GM19324 (cell line): ENCODE measurements around the gene TPSAB1.

Experiments used
- ATAC-seq: cut with Tn5 transposase; IDR thresholded peaks from one replicate; pipeline ENCODE4 v1.9.1; 2021; ENCODE audit warnings: mild to moderate bottlenecking, moderate library complexity; ENCODE audit not compliant: unreplicated experiment, low FRiP score

The TPSAB1 gene

DNA sequence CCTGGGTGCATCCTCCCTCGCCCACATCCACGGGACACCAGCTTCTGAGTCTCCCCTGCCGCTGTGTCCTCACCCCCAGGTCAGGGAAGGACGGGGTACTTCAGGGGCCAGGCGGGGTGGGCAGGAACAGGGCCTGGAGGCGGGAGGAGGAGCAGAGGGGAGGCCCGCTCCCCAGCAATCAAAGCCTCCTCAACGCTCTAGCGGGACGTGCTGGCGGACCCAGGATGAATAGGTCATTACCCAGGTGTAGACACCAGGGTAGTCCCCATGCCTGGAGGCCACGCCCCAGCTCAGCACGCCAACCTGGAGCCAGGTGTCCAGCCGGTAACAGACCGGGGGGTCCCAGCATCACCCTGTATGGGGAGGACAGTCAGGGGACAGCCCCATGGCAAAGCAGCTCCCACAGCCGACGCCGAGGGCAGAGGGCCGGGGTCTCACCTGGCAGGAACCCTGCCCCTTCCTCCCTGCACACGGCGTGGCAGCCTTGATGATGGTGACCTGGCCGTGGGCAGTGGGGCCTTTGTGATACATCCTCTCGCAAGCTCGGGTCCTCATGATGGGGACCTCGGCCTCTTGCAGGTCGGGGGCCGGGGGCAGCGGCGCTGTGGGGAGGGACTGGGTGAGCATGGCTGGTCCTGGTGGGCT lies 39.6 kb downstream of the TPSAB1 start:
- no peak for ATAC-seq

DNA sequence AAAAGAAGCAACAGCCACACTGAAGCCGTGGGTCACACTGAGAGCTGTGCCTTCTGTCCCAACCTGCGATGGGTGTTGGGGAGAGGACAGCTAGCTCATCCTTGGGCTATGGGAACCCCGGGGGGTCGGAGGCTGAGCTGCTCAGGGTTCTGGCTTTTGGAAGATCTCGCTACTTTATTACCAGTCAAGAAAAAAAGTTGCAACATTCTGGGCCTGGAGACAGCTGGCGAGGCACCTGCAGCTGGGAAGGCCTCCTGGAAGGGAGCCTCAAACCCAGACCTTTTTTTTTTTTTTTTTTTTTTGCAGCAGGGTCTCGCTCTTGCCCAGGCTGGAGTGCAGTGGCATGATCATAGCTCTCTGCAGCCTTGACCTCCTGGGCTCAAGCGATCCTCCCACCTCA lies 40.3 kb downstream of the TPSAB1 start:
- no peak for ATAC-seq

DNA sequence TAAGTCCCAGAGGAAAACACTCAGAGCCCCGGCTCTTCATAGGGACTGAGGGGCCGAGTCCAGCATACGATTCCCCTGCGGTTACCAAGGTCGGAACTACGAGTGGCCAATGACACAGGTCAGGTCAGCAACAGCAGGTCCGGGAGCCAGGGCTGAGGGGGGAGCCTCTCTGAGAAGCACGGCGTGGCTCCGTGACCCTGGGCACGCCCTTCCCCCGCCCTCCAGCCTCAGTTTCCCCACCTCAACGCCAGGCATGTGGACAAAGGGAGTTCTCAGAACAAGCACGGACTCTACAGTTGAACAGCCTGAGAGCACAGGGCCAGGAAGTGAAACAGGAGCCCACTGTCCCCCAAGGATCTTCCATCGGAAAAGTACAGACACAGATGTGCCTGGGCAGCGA lies 41.0 kb downstream of the TPSAB1 start:
- no peak for ATAC-seq

DNA sequence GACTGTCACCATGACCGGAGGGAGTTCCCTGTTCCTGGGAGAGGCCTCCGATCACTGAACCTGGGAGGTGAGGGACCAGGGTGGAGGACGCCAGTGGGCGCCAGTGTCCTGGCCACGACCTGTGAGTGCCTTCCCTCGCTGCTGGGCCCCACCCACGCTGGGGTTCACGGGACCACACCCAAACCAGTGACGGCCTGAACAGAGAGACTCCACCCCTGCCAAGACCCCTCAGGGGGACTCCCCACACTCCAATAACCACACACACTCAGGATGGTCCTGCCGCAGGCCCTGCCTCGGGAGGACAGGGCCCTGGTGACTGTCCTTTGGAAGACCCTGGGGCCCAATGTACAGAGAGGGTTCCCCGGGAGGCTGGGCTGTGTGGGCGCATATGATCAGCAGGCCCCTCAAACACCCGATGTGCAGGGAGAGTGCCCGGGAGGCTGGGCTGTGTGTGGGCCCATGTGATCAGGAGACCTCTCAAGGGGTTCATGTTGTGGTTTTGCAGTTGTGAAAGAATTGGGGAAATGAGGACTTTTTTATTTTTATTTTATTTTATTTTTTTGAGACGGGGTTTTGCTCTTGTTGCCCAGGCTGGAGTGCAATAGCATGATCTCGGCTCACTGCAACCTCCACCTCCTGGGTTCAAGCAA lies 41.9 kb downstream of the TPSAB1 start:
- no peak for ATAC-seq

DNA sequence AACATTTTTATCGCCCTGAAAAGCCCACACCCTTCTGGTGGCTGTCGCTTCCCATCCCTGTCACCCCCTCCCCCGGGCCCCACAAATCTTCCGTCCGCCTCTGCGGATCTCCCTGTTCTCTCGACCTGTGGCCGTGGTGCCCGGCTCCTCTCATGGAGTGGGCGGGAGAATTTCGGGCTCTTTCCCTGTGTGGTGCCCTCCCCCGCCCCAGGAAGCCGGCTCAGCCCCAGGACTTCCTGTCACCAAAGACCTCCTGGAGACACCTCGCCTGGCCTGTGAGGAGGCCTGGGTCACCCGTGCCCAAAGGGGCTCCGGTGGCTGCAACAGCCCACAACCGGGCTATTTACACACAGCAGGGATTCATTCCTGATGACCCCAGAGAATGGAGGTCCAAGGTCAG lies 42.8 kb downstream of the TPSAB1 start:
- no peak for ATAC-seq

DNA sequence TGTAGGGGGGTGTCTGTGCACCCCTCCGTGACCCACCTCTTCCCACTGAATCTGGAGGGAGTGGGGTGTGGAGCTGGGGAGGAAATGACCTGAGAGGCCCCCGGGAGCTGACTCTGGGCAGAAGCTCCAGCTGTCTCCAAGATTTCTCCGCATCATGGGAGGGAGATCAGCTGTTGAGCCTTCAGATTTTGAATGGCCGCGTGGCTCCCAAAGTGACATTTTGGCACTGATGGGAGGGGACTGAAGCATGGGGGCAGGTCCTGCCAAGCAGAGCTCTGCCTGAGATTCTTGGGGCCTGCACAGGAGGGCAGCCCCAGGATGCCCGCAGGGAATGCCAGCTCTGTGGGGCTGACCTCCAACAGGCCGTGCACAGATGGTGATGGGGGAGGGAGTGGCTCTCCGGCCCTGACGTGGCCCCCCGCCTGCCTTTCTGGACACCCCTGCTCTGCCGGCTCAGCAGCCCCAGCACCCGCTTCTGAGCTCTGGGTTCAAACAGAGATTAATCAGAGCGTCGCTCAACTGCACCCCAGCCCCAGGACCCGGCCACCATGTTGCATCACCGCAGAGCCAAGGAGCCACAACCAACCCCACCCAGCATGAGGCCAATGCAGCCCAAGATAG lies 43.6 kb downstream of the TPSAB1 start:
- ATAC-seq: no peak

DNA sequence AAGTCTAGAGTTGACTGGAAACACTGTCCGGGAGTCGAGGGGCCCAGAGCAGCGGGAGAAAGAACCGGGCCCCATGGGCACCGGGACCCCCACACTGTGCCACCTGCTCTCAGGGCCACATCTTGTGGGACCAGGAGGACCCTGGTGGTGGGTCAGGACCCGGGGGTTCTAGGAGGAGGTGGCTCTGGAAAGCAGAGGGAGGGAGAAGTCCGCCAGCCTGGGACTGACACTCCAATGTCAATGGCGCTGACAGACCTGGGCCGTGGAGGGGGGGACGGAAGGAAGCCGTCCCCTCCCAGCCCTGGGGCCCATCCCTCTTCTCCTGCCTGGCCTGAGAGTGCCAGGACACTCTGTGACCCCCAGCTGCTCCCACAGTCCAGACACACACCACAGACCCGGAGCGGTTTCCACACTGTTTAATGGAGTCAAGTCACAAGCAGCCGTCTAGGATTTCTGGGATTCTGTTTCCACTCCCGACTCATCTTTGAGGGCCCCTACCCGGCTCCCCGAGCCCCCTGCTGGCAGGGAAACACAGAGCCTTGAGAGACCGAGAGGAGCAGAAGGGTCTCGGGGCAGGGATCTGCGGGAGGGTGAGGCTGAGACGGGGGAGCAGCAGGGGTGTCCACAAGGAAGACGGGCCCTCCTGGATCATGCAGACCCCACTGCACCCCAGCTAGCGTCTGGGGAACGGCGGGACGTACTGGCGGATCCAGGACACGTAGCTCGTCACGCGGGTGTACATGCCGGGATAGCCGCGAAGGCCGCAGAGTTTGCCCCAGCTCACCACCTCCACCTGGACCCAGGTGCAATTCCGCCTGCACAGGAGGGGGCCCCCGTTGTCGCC lies 45.4 kb downstream of the TPSAB1 start:
- no peak for ATAC-seq

DNA sequence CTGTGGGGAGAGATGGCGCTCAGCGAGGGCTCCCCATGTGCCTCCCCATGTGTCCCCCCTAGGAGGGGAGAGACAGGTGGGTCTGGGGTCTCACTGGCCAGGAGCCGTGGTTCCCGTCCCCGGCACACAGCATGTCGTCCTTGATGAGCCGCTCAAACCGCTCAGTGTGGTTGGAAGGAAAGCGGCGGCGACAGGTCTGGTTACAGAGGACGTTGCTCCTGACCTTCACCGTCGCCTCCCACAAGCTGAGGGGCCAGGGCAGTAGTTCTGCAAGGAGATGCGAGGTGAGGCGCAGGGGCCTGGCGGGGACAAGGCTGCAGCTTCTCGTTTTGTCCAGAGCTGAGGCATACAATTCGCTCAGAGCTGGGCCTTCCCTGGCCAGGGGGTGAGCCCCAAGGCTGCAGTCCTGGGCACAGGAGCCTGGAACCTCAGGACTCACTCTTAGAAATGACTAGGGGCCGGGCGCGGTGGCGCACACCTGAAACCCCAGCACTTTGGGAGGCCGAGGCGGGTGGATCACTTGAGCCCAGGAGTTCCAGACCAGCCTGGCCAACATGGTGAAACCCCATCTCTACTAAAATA lies 46.1 kb downstream of the TPSAB1 start:
- no peak for ATAC-seq

DNA sequence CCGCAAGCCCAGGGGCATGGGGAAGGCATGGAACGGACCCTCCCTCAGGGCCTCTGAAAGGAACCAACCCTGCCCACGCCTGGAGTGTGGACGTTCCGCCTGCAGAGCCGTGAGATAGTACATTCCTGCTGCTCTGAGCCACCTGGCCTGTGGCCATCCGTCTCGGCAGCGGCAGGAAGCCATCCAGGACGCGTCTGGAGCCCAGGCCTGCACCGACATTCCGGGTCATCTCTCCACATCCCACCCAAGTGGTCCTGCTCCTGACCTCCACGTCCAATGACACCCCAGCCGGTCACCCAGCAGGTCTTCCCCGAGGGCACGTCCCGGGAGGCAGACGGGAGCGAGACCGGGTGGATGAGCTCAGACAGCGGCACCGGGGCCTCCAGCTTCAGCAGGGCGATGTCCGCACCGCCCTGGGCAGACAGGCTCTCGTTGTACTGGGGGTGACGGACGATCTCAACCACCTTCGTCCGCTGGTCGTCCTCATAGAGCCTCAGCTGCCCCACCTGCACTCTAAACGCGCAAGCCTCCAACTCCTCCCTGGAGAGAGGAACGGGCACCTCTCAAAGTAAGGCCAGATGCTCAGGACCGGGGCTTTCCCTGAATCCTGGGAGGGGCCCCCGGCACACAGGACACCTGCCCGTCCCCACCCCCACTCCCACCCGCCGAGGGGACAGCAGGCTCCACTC lies 47.6 kb downstream of the TPSAB1 start:
- ATAC-seq: no peak

DNA sequence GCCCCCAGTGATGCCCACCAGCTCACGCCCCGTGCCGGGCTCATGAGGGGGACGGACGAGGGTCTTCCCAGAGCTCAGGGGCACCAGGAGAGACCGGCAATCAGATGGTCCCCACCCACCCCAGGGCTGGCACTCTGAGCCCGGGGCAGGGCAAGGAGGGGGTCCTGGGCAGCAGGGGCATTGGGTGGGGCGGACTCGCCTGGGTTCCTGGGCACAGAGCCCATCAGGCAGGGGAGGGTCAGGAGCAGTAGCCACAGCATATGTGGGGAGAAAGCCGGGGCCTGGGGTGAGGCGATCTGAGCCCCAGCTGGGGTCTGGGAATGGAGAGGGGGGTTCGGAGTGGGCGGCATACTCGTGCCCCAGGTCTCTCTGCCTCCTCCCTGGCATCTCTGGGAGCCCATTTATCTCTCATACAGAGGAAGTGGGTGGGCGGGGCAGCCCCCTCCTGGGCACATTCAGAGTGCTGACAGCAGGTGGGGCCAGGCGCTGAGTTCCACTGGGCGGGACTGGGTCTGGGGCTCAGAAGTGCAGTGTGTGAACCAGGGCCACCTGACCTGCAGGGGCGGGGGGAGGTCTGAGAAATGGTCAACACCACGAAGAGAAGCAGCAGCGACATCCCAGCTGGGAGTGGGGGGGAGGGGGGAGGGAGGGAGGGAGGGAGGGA lies 48.4 kb downstream of the TPSAB1 start:
- no peak for ATAC-seq

DNA sequence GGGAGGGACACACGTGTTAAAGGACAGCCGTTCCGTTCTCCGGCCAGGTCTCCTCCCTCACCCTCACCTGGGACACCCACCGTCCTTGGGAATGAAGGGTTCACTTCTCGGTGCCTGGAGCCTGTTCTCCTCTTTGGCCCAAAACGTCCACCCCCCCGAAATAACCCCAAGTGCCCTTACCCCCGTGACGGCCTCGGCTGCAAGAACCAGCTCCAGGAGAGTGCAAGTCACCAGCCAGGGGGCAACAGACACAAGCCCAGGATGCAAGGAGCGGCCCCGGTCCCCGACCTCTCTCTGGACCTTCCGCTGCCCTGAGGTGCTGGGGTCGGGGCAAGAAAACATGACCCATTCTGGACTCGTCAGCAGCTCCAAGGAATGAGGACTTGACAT lies 49.0 kb downstream of the TPSAB1 start:
- no peak for ATAC-seq

DNA sequence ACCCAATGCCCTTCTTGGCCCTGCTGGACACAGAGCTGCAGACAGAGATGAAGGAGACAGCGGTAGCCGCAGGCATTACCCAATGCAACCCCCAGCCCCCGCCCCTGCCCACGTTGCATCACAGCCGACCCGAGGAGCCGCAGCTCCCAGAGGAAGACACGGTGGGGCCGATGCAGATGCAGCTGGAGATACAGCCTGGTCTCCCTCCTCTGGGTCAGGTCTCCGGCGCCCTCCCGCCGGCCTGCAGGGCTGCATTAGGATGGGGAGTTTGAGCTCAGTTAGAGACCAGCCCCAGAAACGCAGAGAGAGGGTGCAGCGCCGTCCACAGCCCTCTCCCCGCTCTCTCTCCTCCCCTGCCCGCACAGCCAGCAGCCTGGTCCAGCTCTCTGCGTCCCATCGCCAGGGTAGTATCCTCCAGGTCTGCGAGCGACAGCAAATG lies 49.6 kb downstream of the TPSAB1 start:
- no peak for ATAC-seq

DNA sequence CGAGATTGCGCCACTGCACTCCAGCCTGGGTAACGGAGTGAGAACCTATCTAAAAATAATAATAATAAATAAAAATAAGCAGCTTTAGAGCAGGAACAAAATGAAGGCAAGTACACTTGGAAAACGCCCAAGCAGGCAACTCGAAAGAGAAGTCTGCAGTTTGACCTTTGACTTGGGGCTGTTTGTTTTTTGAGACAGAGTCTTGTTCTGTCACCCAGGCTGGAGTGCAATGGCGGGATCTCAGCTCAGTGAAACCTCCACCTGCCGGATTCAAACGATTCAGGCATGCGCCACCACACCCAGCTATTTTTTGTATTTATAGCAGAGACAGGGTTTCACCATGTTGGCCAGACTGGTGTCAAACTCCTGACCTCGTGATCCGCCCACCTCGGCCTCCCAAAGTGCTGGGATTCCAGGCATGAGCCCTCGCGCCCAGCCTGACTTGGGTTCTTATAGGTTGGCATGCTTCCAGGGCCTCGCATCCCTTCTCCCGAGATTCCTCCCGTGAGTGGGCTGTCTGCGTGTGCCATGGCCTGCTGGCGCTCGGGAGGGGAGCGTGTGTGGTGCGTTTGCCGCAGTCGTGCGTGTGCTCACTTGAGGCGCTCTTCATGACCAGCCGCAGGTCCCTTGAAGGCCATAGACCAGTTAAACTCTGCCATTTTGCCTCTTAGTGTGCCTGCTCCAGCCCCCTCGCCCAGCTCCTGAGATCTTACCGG lies 50.5 kb downstream of the TPSAB1 start:
- no peak for ATAC-seq

DNA sequence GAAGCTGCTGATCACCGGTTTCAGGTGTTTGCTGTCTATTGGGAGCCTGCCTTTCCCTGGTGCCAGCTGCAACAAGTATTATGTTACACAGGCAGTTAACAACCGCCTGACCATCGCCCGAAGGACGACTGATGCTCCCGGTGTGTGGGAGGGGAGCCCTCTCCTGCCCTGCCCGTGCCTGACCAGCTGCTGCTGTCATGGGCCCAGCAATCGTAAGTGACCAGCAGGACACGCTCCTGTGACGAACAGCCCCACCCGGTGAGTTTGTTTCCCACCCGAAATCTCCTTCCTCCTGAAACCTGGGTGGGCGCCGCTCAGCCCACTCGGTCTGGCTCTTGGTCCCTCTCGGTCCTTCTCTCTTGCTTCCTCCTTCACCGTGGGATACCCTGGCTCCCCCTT lies 51.1 kb downstream of the TPSAB1 start:
- no peak for ATAC-seq
